Measurements from ENCODE around the gene DIAPH1.

Gene DIAPH1

DNA sequence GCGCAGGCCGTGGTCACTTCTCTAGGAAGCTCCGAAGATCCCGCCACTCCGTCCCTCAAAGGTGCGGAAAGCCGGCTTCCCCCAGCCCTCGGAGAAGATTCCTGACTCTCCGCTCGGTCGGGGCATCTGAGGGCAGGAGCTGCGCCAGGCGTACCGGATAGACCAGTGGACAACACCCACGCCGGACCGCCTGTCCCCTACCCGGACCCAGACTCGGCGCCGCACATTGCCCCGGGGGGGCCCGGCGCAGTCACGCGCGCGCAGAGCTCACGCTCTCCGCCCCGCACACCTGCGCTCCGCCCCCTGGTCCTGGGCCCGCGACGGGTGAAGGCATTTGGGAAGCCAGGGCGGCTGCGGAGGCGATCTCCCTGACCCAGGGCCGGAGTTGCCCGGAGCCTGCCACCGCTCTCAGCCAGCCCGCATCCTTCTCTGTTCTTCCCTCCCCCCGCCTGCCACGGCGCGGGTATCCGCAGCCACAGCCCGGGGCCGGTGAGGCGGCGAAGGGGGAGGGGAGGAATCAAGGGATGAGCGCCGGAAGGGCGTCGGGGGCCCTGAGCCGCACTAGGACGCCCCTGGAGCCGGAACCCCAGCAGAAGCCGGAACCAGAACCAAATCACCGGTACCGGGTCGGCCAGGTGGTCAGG is 18.4 kb upstream of the DIAPH1 start:
- peak overlapping the region; percentile 73 for H3K27ac ChIP-seq
- TF ChIP-seq, protein P1, sequence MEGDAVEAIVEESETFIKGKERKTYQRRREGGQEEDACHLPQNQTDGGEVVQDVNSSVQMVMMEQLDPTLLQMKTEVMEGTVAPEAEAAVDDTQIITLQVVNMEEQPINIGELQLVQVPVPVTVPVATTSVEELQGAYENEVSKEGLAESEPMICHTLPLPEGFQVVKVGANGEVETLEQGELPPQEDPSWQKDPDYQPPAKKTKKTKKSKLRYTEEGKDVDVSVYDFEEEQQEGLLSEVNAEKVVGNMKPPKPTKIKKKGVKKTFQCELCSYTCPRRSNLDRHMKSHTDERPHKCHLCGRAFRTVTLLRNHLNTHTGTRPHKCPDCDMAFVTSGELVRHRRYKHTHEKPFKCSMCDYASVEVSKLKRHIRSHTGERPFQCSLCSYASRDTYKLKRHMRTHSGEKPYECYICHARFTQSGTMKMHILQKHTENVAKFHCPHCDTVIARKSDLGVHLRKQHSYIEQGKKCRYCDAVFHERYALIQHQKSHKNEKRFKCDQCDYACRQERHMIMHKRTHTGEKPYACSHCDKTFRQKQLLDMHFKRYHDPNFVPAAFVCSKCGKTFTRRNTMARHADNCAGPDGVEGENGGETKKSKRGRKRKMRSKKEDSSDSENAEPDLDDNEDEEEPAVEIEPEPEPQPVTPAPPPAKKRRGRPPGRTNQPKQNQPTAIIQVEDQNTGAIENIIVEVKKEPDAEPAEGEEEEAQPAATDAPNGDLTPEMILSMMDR (conservative IDR thresholded peaks at IDR 0.05; ENCODE audit: low read depth) = no peak
- POLR2A ChIA-PET (ENCODE audit: low non-redundant PET) = interaction anchor here (0.5 to 2.5 kb wide), 6 partner anchors 10 to 45 kb away, joined by 3 to 7 read pairs (median 5); partner anchors contain the start of gene FCHSD1
- CTCF ChIA-PET = interaction anchor here (0.6 to 2.3 kb wide), 5 partner anchors 18 to 322 kb away, joined by 3 to 24 read pairs (median 3); partner anchors contain the start of gene DIAPH1
- peak; percentile 51 for DNase-seq (ENCODE audit: low spot score)

DNA sequence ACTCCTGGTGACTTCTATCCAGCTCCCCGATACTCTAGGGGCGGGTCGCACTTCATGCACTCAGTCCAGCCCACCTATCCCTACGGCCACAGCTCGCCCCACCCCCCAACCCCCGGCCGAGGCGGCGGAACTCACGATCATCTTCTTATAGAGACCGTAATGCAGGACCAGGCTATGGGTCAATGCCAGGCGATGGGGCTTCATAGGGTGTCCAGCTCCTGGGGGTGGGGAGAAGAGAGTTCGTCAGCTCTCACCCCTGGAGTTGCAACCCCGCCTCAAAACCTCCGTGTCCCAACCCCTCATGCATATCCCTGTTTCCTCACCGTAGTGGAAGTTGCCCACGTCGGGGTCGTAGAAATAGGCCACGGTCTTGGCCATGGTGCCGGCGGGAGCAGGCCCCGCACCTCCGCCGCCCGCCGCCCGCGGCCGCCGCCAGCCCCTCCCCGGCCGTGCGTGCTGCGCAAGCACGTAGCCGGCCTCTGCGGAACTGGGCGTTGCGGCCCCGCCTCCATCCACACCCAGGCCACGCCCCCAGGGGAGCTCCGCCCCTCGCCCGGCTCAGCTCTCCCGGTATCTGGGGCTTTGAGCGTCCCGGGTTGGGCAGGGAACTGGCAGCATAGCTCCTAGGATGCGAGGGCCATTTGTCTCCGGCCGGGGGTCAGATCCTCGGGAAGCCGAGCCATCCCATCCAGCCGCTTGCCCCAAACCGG is 17.8 kb upstream of the DIAPH1 start, which contains the start of the genes HDAC3 and RELL2:
Gene HDAC3, minus strand, starts transcription at position 437 of the 710 bp plus-strand sequence. Its CDS starts 59 bp downstream, at position 378.
Gene RELL2, plus strand, starts transcription at position 585 of the 710 bp plus-strand sequence. CDS start 1,229 bp downstream, outside the sequence.
- POLR2A ChIA-PET (ENCODE audit: low non-redundant PET) = interaction anchor here (0.5 to 2.5 kb wide), 10 partner anchors 10 to 1135 kb away, joined by 3 to 7 read pairs (median 4); partner anchors contain the start of genes DIAPH1 and FCHSD1
- DNase-seq (ENCODE audit: low spot score) = peak; percentile 98
- TF ChIP-seq, protein P1 (conservative IDR thresholded peaks at IDR 0.05; ENCODE audit: low read depth) = no peak

DNA sequence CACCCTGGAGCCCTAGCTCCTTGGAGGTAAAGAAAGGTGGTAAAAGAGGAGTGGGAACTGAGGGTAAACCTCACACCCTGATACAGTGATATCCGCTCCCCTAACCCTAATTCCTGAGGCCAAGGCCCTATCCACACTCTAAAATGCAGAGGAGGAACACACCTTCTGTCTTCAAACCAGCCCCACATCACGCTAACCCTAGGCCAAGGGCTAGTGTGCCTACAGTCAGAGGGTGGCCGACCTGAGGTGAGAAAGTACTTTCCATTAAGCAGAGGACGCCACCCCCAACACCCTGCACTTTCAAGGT is 17.3 kb upstream of the DIAPH1 start:
- TF ChIP-seq, protein P1 (conservative IDR thresholded peaks at IDR 0.05; ENCODE audit: low read depth) = no peak
- ChIA-PET POLR2A (ENCODE audit: low non-redundant PET) (interaction anchor here (0.6 to 2.5 kb wide), 6 partner anchors 9 to 1135 kb away, joined by 3 to 7 read pairs (median 4); partner anchors contain the start of genes DIAPH1 and FCHSD1), CTCF (interaction anchor here (1.2 to 2.3 kb wide), 3 partner anchors 17 to 44 kb away, joined by 3 to 24 read pairs (median 5); partner anchors contain the start of gene DIAPH1)
- no peak for DNase-seq (ENCODE audit: low spot score)
- H3K27ac ChIP-seq = peak overlapping the region; percentile 73

More for the DNA sequence above, 17.8 kb upstream of the DIAPH1 start, which contains the start of the genes HDAC3 and RELL2:
- CTCF ChIA-PET = interaction anchor here (1.2 to 2.3 kb wide), 3 partner anchors 17 to 45 kb away, joined by 3 to 24 read pairs (median 5); partner anchors contain the start of gene DIAPH1
- peak within 1 kb of the TSS; percentile 73 for H3K27ac ChIP-seq

DNA sequence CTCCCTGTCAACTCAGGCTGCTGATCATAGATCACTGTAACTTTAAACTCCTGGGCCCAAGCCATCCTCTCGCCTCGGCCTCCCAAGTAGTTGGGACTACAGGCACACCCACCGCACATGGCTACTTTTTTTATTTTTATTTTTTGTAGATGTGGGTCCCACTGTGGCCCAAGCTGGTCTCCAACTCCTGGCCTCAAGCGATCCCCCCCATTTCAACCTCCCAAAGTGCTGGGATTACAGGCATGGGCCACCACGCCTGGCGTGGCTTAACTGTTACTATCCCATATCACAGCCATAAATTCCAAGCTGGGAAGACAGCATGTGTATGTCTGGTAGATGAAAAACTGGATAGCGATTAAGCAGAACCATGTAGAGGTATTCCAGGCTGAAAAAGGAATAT is 16.8 kb upstream of the DIAPH1 start:
- POLR2A ChIA-PET (ENCODE audit: low non-redundant PET) = interaction anchor here (0.6 to 2.5 kb wide), 2 partner anchors 13 to 15 kb away, joined by 3 to 7 read pairs; partner anchors contain the start of gene FCHSD1

DNA sequence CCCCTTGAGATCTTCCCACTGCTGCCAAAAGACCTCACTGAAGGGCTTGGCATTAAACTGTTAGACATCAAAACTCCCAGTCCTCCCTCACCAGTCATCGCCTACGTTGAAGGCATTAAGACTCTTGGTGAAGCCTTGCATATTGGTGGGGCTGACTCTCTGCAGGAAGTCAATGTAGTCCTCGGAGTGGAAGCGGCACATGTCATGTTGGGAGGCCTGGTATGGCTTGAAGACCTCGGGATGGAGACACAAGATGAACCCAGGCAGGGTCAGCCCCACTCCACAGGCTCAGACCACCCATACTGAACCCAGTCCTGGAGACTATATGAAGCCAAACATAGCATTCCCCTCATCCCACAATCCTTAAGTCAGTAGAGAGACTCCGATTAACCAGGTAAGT is 15.9 kb upstream of the DIAPH1 start:
- CTCF ChIA-PET = interaction anchor here (0.6 to 1.8 kb wide), 5 partner anchors 9 to 1501 kb away, joined by 3 to 13 read pairs (median 3); partner anchors contain the start of gene DIAPH1
- POLR2A ChIA-PET (ENCODE audit: low non-redundant PET) = no interaction called here

More for the DNA sequence above, 16.8 kb upstream of the DIAPH1 start:
- H3K27ac ChIP-seq = no peak overlapping the region
- no peak for DNase-seq (ENCODE audit: low spot score)
- CTCF ChIA-PET = interaction anchor here (1.2 to 2.3 kb wide), 2 partner anchors 16 to 43 kb away, joined by 5 to 24 read pairs; partner anchors contain the start of gene DIAPH1
- TF ChIP-seq, protein P1 (conservative IDR thresholded peaks at IDR 0.05; ENCODE audit: low read depth) = no peak

More for the DNA sequence above, 15.9 kb upstream of the DIAPH1 start:
- no peak overlapping the region for H3K27ac ChIP-seq
- TF ChIP-seq, protein P1 (conservative IDR thresholded peaks at IDR 0.05; ENCODE audit: low read depth) = no peak
- DNase-seq (ENCODE audit: low spot score) = no peak
